Measurements from ENCODE around the gene PYGB.

PYGB gene

DNA sequence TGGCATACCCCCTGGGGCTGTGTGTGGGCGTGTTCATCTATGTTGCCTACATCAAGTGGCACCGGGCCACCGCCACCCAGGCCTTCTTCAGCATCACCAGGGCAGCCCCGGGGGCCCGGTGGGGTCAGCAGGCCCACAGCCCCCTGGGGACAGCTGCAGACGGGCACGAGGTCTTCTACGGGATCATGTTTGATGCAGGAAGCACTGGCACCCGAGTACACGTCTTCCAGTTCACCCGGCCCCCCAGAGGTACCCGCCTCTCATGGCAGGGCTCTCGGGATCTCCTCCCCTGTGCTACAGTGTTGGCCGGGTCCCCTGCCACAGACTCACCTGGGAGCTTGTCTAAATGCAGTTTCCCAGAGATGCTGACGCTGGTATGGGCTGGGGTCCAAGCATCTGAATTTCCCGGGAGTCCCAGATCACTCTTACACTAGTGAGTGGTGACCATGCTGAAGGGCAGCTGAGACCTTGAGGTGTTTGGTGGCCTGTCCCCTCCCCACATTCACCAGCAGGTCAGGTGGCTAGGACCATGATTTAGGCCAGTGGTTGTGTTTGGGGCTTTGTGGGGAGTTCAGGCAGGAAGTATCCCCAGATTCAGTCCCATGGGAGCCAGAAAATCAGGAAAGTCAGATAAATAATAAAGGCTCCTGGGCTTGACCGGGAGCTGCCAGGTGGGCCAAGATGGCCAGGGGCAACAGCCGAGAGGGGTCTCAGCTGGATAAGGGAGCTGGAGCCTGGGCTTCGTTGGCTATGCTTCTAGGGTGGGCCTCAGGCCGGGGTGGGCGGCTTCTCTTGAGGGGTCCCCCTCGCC is 40.5 kb upstream of the PYGB start:
- DNase-seq (ENCODE audit: low read depth), result no peak
- Histone ChIP-seq H3K4me1 (ENCODE audit: control insufficient read depth, insufficient read depth, low read length) (peaks cover 5% of the 10 kb centered on the region), H3K9ac (ENCODE audit: low read length) (no peak overlapping the region)

GRCh38 chr20:25207960-25208534 is 39.8 kb upstream of the PYGB start:
- peaks cover 29% of the 10 kb centered on the region for H3K36me3 ChIP-seq (ENCODE audit: control insufficient read depth, insufficient read depth, low read length, severe bottlenecking)
- peaks cover 5% of the 10 kb centered on the region for H3K4me1 ChIP-seq (ENCODE audit: control insufficient read depth, insufficient read depth, low read length)
- no peak overlapping the region for H3K9ac ChIP-seq (ENCODE audit: low read length)
- DNase-seq (ENCODE audit: low read depth), result no peak
- no peaks in the 10 kb centered on the region for H3K9me3 ChIP-seq (ENCODE audit: control insufficient read depth, low read length)
- no peak overlapping the region for H3K4me3 ChIP-seq (ENCODE audit: low read length)
- H3K27me3 ChIP-seq (replicated peaks; ENCODE audit: control insufficient read depth, insufficient read depth, low read length), result no peaks in the 10 kb centered on the region

More for the DNA sequence above, 40.5 kb upstream of the PYGB start:
- H3K27me3 ChIP-seq (replicated peaks; ENCODE audit: control insufficient read depth, insufficient read depth, low read length), result no peaks in the 10 kb centered on the region
- H3K4me3 ChIP-seq (ENCODE audit: low read length), result no peak overlapping the region
- H3K36me3 ChIP-seq (ENCODE audit: control insufficient read depth, insufficient read depth, low read length, severe bottlenecking), result peaks cover 25% of the 10 kb centered on the region
- H3K9me3 ChIP-seq (ENCODE audit: control insufficient read depth, low read length), result no peaks in the 10 kb centered on the region

GRCh38 chr20:25209400-25209799 is 38.5 kb upstream of the PYGB start:
- Histone ChIP-seq H3K9ac (ENCODE audit: low read length) (no peak overlapping the region), H3K9me3 (ENCODE audit: control insufficient read depth, low read length) (no peaks in the 10 kb centered on the region), H3K27me3 (replicated peaks; ENCODE audit: control insufficient read depth, insufficient read depth, low read length) (no peaks in the 10 kb centered on the region), H3K4me1 (ENCODE audit: control insufficient read depth, insufficient read depth, low read length) (no peaks in the 10 kb centered on the region), H3K36me3 (ENCODE audit: control insufficient read depth, insufficient read depth, low read length, severe bottlenecking) (peaks cover 43% of the 10 kb centered on the region), H3K4me3 (ENCODE audit: low read length) (no peak overlapping the region)
- no peak for DNase-seq (ENCODE audit: low read depth)

- Histone ChIP-seq H3K36me3 (ENCODE audit: control insufficient read depth, insufficient read depth, low read length, severe bottlenecking) (peaks cover 48% of the 10 kb centered on the region), H3K9ac (ENCODE audit: low read length) (no peak overlapping the region), H3K4me1 (ENCODE audit: control insufficient read depth, insufficient read depth, low read length) (no peaks in the 10 kb centered on the region), H3K4me3 (ENCODE audit: low read length) (no peak overlapping the region), H3K27me3 (replicated peaks; ENCODE audit: control insufficient read depth, insufficient read depth, low read length) (no peaks in the 10 kb centered on the region), H3K9me3 (ENCODE audit: control insufficient read depth, low read length) (no peaks in the 10 kb centered on the region)
- no peak for DNase-seq (ENCODE audit: low read depth)
Observed at GRCh38 chr20:25209911-25210310, 38.0 kb upstream of the PYGB start.

DNA sequence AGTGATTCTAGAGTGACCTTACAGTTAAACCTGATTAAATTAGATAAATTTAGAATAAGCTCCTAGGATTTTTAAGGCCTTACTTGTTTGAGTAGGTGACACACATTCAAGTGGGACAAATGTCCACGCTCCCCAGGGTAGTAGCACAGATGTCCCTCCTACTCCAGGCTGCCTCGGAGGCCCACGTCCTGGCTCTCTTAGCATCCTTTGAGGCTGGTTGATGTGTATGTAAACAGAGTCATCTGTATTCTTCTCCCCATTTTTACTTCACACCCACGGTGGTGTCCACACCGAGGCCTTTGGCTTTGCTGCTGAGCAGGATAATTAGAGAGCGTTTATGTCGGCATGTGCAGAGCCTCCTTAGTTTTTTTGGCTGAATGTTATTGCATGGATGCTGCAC is 36.6 kb upstream of the PYGB start:
- H3K36me3 ChIP-seq (ENCODE audit: control insufficient read depth, insufficient read depth, low read length, severe bottlenecking), result peaks cover 61% of the 10 kb centered on the region
- H3K4me1 ChIP-seq (ENCODE audit: control insufficient read depth, insufficient read depth, low read length), result no peaks in the 10 kb centered on the region
- H3K9me3 ChIP-seq (ENCODE audit: control insufficient read depth, low read length), result no peaks in the 10 kb centered on the region
- no peak for DNase-seq (ENCODE audit: low read depth)
- H3K9ac ChIP-seq (ENCODE audit: low read length), result no peak overlapping the region
- no peak overlapping the region for H3K4me3 ChIP-seq (ENCODE audit: low read length)
- no peaks in the 10 kb centered on the region for H3K27me3 ChIP-seq (replicated peaks; ENCODE audit: control insufficient read depth, insufficient read depth, low read length)

DNA sequence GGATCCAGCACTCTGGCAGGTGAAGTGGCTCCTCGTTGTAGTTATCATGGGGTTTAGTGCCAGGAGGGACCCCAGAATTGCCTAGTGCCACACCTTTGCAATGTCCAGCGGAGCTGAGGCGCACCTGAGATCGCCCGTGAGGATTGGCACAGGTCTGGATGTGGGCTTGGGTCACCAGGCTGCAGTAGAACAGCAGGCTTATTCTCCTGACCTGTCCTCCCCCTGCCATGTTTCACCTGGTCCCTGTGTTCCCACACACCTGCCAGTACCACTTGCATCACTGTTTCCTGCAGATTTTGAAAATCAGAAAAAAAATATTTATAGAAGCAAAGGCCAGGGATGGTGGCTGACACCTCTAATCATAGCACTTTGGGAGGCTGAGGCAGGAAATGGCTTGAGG is 35.6 kb upstream of the PYGB start:
- Histone ChIP-seq H3K36me3 (ENCODE audit: control insufficient read depth, insufficient read depth, low read length, severe bottlenecking) (peaks cover 70% of the 10 kb centered on the region), H3K9ac (ENCODE audit: low read length) (no peak overlapping the region), H3K9me3 (ENCODE audit: control insufficient read depth, low read length) (no peaks in the 10 kb centered on the region), H3K4me1 (ENCODE audit: control insufficient read depth, insufficient read depth, low read length) (no peaks in the 10 kb centered on the region), H3K4me3 (ENCODE audit: low read length) (no peak overlapping the region), H3K27me3 (replicated peaks; ENCODE audit: control insufficient read depth, insufficient read depth, low read length) (no peaks in the 10 kb centered on the region)
- no peak for DNase-seq (ENCODE audit: low read depth)

- Histone ChIP-seq H3K4me1 (ENCODE audit: control insufficient read depth, insufficient read depth, low read length) (no peaks in the 10 kb centered on the region), H3K27me3 (replicated peaks; ENCODE audit: control insufficient read depth, insufficient read depth, low read length) (no peaks in the 10 kb centered on the region), H3K4me3 (ENCODE audit: low read length) (no peak overlapping the region), H3K9me3 (ENCODE audit: control insufficient read depth, low read length) (no peaks in the 10 kb centered on the region), H3K9ac (ENCODE audit: low read length) (no peak overlapping the region), H3K36me3 (ENCODE audit: control insufficient read depth, insufficient read depth, low read length, severe bottlenecking) (peaks cover 85% of the 10 kb centered on the region)
- no peak for DNase-seq (ENCODE audit: low read depth)
Observed at GRCh38 chr20:25213566-25214425, 34.1 kb upstream of the PYGB start.

- Histone ChIP-seq H3K9ac (ENCODE audit: low read length) (no peak overlapping the region), H3K4me3 (ENCODE audit: low read length) (no peak overlapping the region), H3K4me1 (ENCODE audit: control insufficient read depth, insufficient read depth, low read length) (no peaks in the 10 kb centered on the region), H3K36me3 (ENCODE audit: control insufficient read depth, insufficient read depth, low read length, severe bottlenecking) (peaks cover 90% of the 10 kb centered on the region), H3K9me3 (ENCODE audit: control insufficient read depth, low read length) (no peaks in the 10 kb centered on the region), H3K27me3 (replicated peaks; ENCODE audit: control insufficient read depth, insufficient read depth, low read length) (no peaks in the 10 kb centered on the region)
- no peak for DNase-seq (ENCODE audit: low read depth)
Observed at GRCh38 chr20:25214426-25214790, 33.5 kb upstream of the PYGB start.

- H3K27me3 ChIP-seq (replicated peaks; ENCODE audit: control insufficient read depth, insufficient read depth, low read length), result no peaks in the 10 kb centered on the region
- DNase-seq (ENCODE audit: low read depth), result no peak
- no peaks in the 10 kb centered on the region for H3K9me3 ChIP-seq (ENCODE audit: control insufficient read depth, low read length)
- no peak overlapping the region for H3K9ac ChIP-seq (ENCODE audit: low read length)
- no peaks in the 10 kb centered on the region for H3K4me1 ChIP-seq (ENCODE audit: control insufficient read depth, insufficient read depth, low read length)
- peaks cover 88% of the 10 kb centered on the region for H3K36me3 ChIP-seq (ENCODE audit: control insufficient read depth, insufficient read depth, low read length, severe bottlenecking)
- no peak overlapping the region for H3K4me3 ChIP-seq (ENCODE audit: low read length)
Observed at GRCh38 chr20:25214819-25215218, 33.1 kb upstream of the PYGB start.

DNA sequence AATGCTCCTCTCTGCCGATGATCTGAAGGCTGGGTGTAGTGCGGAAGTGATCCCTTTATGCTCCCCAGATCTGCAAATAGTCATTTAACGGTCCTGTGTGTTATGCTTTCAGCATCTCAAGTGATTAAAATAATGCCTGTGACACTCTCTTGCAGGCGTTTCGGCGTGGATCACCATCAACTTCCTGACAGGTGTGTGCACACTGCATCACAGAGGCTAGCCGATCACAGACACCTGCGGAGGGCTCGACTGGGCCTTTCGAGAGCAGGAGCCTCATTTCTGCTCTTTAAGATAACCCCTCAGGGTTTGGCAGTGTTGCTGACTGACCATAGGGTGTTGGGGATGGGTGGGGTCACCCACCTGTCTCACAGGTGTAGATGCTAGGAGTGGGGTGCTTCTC is 32.4 kb upstream of the PYGB start:
- Histone ChIP-seq H3K4me3 (ENCODE audit: low read length) (no peak overlapping the region), H3K9ac (ENCODE audit: low read length) (no peak overlapping the region), H3K36me3 (ENCODE audit: control insufficient read depth, insufficient read depth, low read length, severe bottlenecking) (peaks cover 83% of the 10 kb centered on the region), H3K9me3 (ENCODE audit: control insufficient read depth, low read length) (no peaks in the 10 kb centered on the region), H3K4me1 (ENCODE audit: control insufficient read depth, insufficient read depth, low read length) (no peaks in the 10 kb centered on the region), H3K27me3 (replicated peaks; ENCODE audit: control insufficient read depth, insufficient read depth, low read length) (no peaks in the 10 kb centered on the region)
- DNase-seq (ENCODE audit: low read depth), result no peak

DNA sequence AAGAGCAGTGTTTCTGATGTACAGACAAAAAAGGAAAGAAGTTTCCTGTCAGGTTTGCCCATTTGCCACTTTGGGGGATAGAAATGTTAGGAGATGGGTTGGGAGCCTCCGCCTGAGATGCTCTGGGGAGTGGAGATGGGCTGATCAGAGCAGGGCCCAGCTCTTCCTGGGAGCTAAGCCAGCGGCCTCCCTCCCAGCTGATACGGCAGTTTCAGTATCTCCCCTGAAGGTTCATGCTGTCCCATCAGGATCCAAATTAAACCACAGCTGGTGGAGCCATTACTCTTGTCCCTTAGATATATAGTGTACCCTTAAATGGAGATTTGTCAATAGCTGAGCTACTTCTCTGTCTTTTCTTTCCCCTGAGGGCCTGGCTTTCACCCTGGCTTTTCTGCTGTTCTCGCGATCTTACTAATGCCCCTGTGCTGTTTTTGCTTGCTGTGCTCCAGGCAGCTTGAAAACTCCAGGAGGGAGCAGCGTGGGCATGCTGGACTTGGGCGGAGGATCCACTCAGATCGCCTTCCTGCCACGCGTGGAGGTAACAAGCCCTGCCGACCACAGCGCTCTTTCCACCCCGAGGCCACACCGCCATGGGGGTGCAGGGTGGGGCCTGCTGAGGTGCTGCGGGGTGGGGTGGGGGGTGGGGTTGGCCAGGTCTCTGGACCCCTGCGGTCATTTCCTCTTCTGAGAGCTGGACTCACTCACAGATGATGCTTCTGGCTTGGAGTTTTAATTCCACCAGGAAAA is 31.5 kb upstream of the PYGB start:
- no peak overlapping the region for H3K4me3 ChIP-seq (ENCODE audit: low read length)
- DNase-seq (ENCODE audit: low read depth), result no peak
- H3K9me3 ChIP-seq (ENCODE audit: control insufficient read depth, low read length), result no peaks in the 10 kb centered on the region
- H3K27me3 ChIP-seq (replicated peaks; ENCODE audit: control insufficient read depth, insufficient read depth, low read length), result no peaks in the 10 kb centered on the region
- peaks cover 77% of the 10 kb centered on the region for H3K36me3 ChIP-seq (ENCODE audit: control insufficient read depth, insufficient read depth, low read length, severe bottlenecking)
- H3K9ac ChIP-seq (ENCODE audit: low read length), result no peak overlapping the region
- H3K4me1 ChIP-seq (ENCODE audit: control insufficient read depth, insufficient read depth, low read length), result peaks cover 3% of the 10 kb centered on the region

All from adipocyte (in vitro differentiated cells).